Stimulated activated CD4-positive, alpha-beta T cell treated with anti-CD3 and anti-CD28 coated beads, Interleukin-4, amount 100 ng/mL, for 1 hour (primary cell): ENCODE results near the gene CFHR4.
"Not testable (repeated sequence)": the region's sequence is repeated elsewhere in the genome, so short reads cannot be mapped to it uniquely, and the experiment has no call there.

ENCODE experiments used
- DNase-seq: peaks from one replicate; pipeline ENCODE4 v3.0.0-alpha.2; 2020

CFHR4 gene

GRCh38 chr1:196943568-196943967 is 55.7 kb downstream of the CFHR4 start, which contains the start of gene CFHR2:
Gene CFHR2, plus strand, starts transcription at chr1:196943738. Its CDS starts 143 bp downstream, at chr1:196943881.
- not testable (repeated sequence) for DNase-seq

- DNase-seq: no peak
These were observed 64.0 kb downstream of the CFHR4 start for GRCh38 chr1:196951711-196952394.

- DNase-seq: no peak
These were observed 66.9 kb downstream of the CFHR4 start for GRCh38 chr1:196954778-196955177.

GRCh38 chr1:196955926-196956325 is 68.1 kb downstream of the CFHR4 start:
- no peak for DNase-seq

- no peak for DNase-seq
These were observed 73.0 kb downstream of the CFHR4 start for GRCh38 chr1:196960854-196961253.
